Measurements from ENCODE around the gene TMA7B.
A peak's percentile ranks its signal among the peaks of the same experiment; 100 is the strongest.
"Not testable (repeated sequence)": the region's sequence is repeated elsewhere in the genome, so short reads cannot be mapped to it uniquely, and the experiment has no call there.

Gene TMA7B

DNA sequence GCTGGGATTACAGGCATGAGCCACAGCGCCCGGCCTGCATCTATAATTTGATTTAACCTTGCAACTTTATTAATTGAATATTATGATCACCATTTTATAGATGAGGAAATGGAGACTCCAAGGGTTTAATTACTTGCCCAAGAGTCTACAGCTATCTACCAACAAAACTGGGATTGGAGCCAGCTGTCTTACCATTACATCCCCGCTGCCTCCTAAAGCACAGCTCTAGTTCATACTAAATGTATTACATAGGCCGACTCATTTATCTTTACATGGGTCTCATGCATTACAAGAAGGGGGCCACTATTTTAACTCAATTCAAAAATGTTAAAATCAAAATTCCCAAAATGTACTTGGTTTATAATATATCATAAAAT, 14.1 kb upstream of the TMA7B start:
- H4K20me1 ChIP-seq (ENCODE audit: insufficient read depth): no peaks in the 10 kb centered on the region
- no peaks in the 10 kb centered on the region for H3K36me3 ChIP-seq (ENCODE audit: insufficient read depth)
- H3K9ac ChIP-seq: no peak overlapping the region
- H3K27me3 ChIP-seq (ENCODE audit: insufficient read depth, low read depth): no peaks in the 10 kb centered on the region
- no peak overlapping the region for H3K27ac ChIP-seq
- H3K4me2 ChIP-seq: no peak overlapping the region
- H3K4me1 ChIP-seq (ENCODE audit: low read depth, poor library complexity, severe bottlenecking): peaks cover 13% of the 10 kb centered on the region
- no peak overlapping the region for H3K4me3 ChIP-seq (IDR thresholded peaks at IDR 0.05; ENCODE audit: insufficient read depth, low read depth, low read length)
- TF ChIP-seq, protein P1, sequence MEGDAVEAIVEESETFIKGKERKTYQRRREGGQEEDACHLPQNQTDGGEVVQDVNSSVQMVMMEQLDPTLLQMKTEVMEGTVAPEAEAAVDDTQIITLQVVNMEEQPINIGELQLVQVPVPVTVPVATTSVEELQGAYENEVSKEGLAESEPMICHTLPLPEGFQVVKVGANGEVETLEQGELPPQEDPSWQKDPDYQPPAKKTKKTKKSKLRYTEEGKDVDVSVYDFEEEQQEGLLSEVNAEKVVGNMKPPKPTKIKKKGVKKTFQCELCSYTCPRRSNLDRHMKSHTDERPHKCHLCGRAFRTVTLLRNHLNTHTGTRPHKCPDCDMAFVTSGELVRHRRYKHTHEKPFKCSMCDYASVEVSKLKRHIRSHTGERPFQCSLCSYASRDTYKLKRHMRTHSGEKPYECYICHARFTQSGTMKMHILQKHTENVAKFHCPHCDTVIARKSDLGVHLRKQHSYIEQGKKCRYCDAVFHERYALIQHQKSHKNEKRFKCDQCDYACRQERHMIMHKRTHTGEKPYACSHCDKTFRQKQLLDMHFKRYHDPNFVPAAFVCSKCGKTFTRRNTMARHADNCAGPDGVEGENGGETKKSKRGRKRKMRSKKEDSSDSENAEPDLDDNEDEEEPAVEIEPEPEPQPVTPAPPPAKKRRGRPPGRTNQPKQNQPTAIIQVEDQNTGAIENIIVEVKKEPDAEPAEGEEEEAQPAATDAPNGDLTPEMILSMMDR (conservative IDR thresholded peaks at IDR 0.05; ENCODE audit: low read depth, low read length): no peak
- H3K79me2 ChIP-seq (ENCODE audit: insufficient read depth, low read depth): no peaks in the 10 kb centered on the region
- H2AFZ ChIP-seq (ENCODE audit: low read depth): no peak overlapping the region

DNA sequence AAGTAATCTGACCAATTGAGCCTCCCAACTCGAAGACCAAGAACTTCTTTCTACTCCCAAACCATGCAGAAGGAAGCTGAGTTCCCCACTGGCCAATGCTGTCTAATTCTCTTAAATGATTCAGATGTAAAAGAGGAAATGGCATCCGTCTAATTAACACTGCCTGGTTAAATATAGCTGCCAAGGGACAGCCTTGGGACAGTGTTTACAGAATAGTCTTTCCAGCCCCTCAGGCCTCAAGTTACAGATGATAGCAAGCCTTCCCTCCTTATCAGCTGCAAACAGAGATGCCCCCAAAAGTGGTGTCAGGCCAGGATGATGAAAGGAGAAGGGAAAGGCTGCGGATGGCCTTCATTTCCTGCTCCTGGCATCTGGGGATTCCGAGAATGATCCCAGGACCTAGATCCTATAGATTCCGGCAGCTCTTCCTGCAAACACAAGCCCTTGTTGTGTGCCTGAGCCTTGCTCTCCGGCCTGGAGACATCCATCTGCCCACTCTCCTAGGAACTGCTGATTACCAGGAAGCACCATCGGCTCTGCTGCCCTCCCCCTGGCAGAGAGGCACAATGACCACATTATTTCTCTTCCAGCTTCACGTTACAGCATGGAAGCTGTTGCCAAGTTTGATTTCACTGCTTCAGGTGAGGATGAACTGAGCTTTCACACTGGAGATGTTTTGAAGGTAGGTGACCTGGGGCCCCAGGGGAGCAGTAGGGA, 13.5 kb upstream of the TMA7B start:
- TF ChIP-seq, protein P1 (conservative IDR thresholded peaks at IDR 0.05; ENCODE audit: low read depth, low read length): no peak
- Histone ChIP-seq H3K27ac (no peak overlapping the region), H3K79me2 (ENCODE audit: insufficient read depth, low read depth) (no peaks in the 10 kb centered on the region), H3K27me3 (ENCODE audit: insufficient read depth, low read depth) (no peaks in the 10 kb centered on the region), H3K36me3 (ENCODE audit: insufficient read depth) (no peaks in the 10 kb centered on the region), H3K4me1 (ENCODE audit: low read depth, poor library complexity, severe bottlenecking) (peaks cover 19% of the 10 kb centered on the region), H3K4me2 (no peak overlapping the region), H2AFZ (ENCODE audit: low read depth) (no peak overlapping the region), H3K9ac (no peak overlapping the region), H3K4me3 (IDR thresholded peaks at IDR 0.05; ENCODE audit: insufficient read depth, low read depth, low read length) (no peak overlapping the region), H4K20me1 (ENCODE audit: insufficient read depth) (no peaks in the 10 kb centered on the region)

DNA sequence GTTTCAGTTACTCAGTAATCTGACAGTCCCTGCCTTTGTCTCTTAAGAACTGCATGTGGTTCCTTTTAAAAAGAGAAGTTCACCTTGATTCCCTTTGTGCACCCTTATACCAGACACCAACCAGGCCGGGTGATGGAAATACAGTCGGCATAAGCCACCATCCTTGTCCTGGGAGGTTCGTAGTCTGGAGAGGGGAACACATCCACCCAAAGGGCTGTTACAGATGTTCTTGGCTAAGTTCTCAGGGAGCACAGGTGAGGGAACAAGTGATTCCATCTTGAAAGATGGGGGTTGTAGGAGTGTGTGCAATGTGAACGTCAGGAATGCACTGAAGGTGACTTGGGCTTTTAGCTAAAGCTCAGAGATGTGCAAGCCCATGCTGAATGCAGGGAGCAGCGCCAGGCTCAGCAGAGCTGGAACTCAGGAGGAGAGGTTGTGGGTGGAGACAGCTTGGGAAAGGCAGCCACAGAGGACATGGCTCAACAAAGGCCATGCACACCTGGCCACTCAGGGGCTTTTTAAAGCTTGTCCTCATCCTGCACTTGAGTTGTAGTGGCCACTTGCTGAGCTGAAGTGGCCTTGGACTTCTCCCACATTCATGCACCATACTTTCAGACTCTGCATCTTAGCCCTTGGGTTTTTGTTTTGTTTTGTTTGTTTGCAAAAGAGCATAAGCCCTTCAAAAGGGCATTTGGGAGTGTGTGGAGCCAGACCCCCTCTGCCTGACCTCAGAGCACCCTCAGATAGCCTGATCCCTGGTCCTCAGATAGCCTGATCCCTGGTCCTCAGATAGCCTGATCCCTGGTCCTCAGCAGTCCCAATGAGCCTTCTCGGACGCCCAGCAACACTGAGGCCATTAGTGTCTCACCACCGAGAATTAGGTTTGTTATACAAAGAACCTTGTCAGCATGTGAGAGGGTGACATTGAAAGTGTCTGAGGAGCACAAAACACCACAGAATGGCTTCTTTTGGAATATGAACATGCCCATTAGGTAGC, 12.7 kb upstream of the TMA7B start:
- Histone ChIP-seq H3K9ac (no peak overlapping the region), H3K36me3 (ENCODE audit: insufficient read depth) (no peaks in the 10 kb centered on the region), H3K4me2 (no peak overlapping the region; the same call in 1 of the 2 replicates), H3K27me3 (ENCODE audit: insufficient read depth, low read depth) (no peaks in the 10 kb centered on the region; the same call in 1 of the 2 replicates), H2AFZ (ENCODE audit: low read depth) (no peak overlapping the region), H3K4me1 (ENCODE audit: low read depth, poor library complexity, severe bottlenecking) (peaks cover 27% of the 10 kb centered on the region), H3K4me3 (IDR thresholded peaks at IDR 0.05; ENCODE audit: insufficient read depth, low read depth, low read length) (no peak overlapping the region), H3K79me2 (ENCODE audit: insufficient read depth, low read depth) (no peaks in the 10 kb centered on the region), H3K27ac (no peak overlapping the region), H4K20me1 (ENCODE audit: insufficient read depth) (no peaks in the 10 kb centered on the region)
- TF ChIP-seq, protein P1 (conservative IDR thresholded peaks at IDR 0.05; ENCODE audit: low read depth, low read length): no peak

DNA sequence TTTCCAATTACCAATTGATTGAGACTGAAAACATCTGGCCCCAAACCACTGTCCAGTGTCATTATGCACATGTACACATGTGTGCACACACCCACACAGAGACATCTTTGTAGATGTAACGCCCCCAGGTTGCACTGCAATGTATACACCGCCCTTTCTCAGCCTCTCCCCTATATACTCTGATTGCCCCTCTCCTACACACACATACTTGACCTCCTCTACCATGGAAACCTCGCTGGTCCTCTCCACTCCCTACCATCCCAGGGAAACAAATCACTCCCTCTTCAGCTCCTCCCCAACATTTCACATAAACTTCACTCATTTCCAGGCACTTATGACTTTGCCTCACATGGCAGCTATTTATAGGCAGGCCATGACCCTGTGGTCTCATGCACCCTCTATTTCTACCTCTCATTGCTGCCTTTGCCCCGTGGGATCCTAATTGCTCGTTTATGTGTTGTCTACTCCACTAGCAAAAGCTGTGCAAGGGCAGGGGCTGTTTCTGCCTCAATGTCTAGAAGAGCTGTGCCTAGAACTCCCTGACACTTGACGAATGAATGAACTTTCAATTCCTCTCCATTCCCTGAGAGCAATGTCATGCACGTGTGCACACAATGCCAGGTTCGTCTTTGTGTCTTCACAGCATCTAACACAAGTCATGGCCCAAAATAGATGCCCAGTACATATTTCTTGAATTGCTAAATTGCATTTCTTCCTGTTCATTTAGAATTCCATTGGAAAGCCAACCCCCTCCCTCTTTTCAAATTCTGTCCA, 10.0 kb upstream of the TMA7B start:
- TF ChIP-seq, protein P1 (conservative IDR thresholded peaks at IDR 0.05; ENCODE audit: low read depth, low read length): no peak
- Histone ChIP-seq H4K20me1 (ENCODE audit: insufficient read depth) (no peaks in the 10 kb centered on the region), H3K4me1 (ENCODE audit: low read depth, poor library complexity, severe bottlenecking) (peaks cover 38% of the 10 kb centered on the region), H3K36me3 (ENCODE audit: insufficient read depth) (no peaks in the 10 kb centered on the region), H3K4me2 (no peak overlapping the region), H3K27me3 (ENCODE audit: insufficient read depth, low read depth) (peaks cover 15% of the 10 kb centered on the region), H2AFZ (ENCODE audit: low read depth) (no peak overlapping the region), H3K4me3 (IDR thresholded peaks at IDR 0.05; ENCODE audit: insufficient read depth, low read depth, low read length) (no peak overlapping the region), H3K79me2 (ENCODE audit: insufficient read depth, low read depth) (no peaks in the 10 kb centered on the region), H3K9ac (no peak overlapping the region), H3K27ac (no peak overlapping the region)

DNA sequence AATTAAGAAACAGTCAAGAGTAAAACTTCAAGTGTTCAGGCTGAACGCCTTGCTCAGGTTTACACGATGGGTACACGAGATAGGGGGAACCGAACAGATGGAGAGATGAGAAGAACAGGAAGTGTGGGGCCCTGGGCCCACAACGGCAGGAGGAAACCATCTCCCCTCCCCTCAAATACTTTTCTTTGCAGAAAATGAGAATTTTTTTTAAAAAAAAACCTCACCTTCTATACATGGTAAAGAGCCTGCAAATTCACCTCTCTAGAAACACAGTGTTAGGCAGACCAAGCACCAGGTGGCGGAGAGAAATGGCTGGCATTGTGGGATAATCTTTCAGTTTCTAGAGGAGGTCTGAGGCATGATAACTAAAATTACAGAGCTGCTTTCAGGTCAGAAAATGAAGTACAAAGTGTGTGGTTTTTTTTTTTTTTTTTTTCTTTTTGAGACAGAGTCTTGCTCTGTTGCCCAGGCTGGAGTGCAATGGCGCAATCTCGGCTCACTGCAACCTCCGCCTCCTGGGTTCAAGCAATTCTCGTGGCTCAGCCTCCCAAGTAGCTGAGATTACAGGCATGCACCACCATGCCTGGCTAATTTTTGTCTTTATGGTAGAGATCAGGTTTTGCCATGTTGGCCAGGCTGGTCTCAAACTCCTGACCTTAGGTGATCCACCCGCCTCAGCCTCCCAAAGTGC, 8.4 kb upstream of the TMA7B start:
- H3K27ac ChIP-seq: peak overlapping the region; percentile 10; the same call in 1 of the 2 replicates
- peaks cover 15% of the 10 kb centered on the region for H3K27me3 ChIP-seq (ENCODE audit: insufficient read depth, low read depth)
- peak overlapping the region; percentile 44 for H3K4me2 ChIP-seq
- not testable (repeated sequence) for H3K36me3 ChIP-seq (ENCODE audit: insufficient read depth); H3K79me2 ChIP-seq (ENCODE audit: insufficient read depth, low read depth); H3K4me3 ChIP-seq (IDR thresholded peaks at IDR 0.05; ENCODE audit: insufficient read depth, low read depth, low read length); H3K9ac ChIP-seq; H2AFZ ChIP-seq (ENCODE audit: low read depth); H4K20me1 ChIP-seq (ENCODE audit: insufficient read depth)
- H3K4me1 ChIP-seq (ENCODE audit: low read depth, poor library complexity, severe bottlenecking): peaks cover 47% of the 10 kb centered on the region

Measured in KMS-11 (cell line).